GM20431 (cell line): ENCODE measurements around the gene ARFIP1.

Source experiments
- in situ Hi-C: fragments of 300-500 bp; cut with MseI, MboI; formaldehyde crosslinking; loops from one replicate; pipeline ENCODE4 v1.15.0; 2020; ENCODE audit warnings: low sequenced_read_pairs; ENCODE audit not compliant: unreplicated experiment

The ARFIP1 gene

GRCh38 chr4:152935143-152935542 is 155.4 kb downstream of the ARFIP1 start:
- in situ Hi-C loops: no loop called here

GRCh38 chr4:152935631-152936445 is 156.1 kb downstream of the ARFIP1 start, which contains the start of gene FHDC1:
TSS of gene FHDC1 (plus strand) at chr4:152936323. CDS start at chr4:152943058, 6,735 bp downstream.
- in situ Hi-C loops: no loop called here

DNA sequence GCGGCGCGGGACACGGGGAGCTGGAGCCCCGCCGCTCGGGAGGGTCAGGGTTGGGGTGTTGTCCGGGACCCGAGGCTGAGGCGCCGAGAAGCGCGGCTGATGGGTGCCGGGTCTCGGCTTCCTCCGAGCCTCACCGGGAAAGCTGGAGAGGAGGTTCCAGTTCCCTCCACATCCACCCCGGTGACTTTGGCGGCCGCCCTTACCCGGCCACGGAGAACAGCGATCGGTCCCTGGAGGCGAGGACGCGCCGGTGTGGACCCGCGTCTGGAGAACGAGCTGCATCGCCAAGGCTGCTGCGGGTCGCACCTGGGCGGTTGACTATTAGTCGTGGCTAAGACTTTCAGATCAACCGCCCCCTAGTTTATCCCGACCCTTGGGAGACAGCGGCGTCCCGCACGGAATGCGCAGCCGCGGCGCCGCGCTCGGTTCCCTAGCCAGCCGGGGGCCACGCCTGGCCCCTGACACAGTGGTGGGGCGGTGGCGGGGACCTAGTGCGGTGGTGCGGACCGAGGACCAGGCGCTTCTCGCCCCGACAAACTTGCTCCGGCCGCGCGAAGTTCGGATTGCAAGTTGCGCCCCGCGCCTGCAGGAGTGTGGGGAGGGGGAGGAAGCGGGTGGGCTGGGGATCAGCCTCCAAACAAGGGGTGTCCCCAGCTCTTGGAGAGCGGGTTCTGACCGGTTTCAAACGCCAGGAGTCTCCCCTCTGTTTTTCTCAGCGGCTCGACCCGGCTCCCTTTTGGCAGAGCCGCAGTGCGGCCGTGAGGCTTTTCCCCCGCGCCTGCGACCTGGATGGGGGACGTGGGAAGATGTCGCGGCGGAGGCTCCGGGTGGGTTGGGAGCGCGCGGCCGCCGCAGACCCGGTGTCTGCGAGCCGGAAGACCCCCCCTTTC is 156.9 kb downstream of the ARFIP1 start:
- in situ Hi-C loops: no loop called here

DNA sequence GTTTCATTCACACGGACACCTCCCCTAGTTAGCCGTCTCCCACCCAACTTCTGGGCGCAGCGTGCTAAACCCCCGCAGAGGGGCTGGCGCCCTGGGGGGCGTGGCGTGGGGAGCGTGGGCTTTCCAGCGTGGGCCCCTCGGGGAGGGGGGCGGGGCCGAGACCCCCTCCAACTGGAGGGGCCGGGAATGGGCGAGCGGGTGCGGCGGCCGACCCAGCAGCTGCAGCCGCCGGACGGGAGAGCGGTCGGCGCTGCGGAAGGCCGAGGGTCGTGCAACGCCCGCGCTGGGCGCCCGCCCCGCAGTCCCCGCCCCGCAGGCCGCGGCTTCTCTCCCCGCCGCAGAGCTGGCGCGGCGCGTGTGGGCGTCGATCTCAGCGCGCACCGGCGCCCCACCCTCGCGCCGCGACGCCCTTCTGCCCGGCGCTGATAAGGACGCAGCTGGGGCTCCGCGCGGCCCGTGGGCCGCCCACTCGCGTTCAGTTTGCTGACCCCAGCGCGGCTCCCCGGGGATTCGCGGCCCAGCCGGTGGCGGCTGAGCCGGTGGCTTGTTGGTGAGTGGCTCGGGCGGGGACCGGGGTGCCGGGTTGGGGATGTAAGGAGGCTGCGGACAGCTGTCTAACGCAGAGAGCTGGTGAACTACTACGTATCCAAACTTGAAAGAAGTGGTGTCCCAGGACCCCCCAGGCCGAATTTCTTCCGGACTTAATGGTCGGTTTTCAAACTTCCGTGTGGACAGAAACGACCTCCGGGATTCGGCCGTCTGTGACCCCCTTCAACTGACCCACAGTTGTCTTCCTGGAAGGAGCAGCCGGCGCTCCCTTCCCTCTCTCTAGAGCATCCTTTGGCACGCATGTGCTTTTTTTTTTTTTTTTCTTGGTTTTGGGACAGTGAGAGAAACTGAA is 157.8 kb downstream of the ARFIP1 start:
- in situ Hi-C loops: no loop called here

- in situ Hi-C loops: no loop called here
Measured at GRCh38 chr4:152938237-152938947, 158.6 kb downstream of the ARFIP1 start.

- in situ Hi-C loops: no loop called here
Measured at GRCh38 chr4:152939621-152940020, 159.9 kb downstream of the ARFIP1 start.

GRCh38 chr4:152940461-152940860 is 160.7 kb downstream of the ARFIP1 start:
- in situ Hi-C loops: no loop called here

- in situ Hi-C loops: no loop called here
Measured at GRCh38 chr4:152941411-152941810, 161.7 kb downstream of the ARFIP1 start.

DNA sequence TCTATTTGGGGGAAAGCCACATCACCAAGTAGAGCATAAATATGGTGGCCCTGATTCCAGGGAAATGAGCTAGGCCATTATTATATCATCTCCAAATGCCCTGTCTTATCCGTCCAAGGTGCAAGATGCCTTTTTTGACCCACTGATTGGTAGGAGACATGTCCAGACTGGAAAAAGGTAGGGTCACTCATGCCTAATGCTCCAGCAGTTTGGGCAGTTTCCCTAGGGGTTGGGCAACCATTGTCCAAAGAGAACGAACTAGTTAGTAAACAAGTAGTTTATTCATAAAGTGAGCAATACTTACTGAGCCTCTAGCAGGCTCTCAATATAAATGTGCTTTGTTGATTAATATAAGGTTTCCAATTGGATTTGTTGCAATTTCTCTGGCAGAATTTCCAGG is 162.6 kb downstream of the ARFIP1 start:
- in situ Hi-C loops: no loop called here

DNA sequence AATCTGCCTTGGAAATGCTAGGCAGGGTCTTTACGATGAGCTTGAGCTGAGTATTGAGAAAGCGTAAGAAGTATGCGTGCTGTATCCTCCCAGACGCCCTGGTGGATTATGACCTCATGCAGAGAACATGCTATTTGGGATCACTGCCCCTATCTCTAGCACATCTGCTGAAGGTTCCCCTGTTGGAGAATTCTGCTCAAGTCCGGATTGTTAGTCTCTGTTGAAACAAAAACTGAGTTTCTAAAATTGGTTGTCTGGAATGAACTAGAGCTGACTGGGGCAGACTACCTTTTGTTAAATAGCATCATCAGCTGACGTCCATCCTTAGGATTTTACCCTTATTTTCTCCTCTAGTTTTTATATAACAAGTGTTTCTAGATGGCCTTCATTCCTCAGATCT is 163.9 kb downstream of the ARFIP1 start:
- in situ Hi-C loops: no loop called here

- in situ Hi-C loops: no loop called here
Measured at GRCh38 chr4:152944666-152945320, 165.0 kb downstream of the ARFIP1 start.

GRCh38 chr4:152945639-152946038 is 165.9 kb downstream of the ARFIP1 start:
- in situ Hi-C loops: no loop called here

DNA sequence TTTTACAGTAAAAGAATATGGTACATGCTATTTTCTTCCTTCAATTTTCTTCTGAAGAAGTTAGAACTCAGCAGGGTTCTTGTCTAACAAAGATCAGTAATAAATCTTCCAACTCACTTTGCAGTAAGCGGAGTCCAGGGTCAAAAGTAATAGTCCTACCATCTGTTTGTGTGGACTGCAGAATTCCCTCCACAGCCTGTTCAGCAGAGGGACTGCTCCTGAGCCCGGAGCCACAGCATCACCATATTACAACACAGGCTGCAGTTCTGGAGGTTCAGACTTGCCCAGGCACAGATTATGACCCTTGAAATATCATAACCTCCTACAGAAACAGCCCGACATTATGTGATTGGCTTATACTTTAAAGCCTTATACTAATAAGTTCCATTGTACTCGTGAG is 166.7 kb downstream of the ARFIP1 start:
- in situ Hi-C loops: no loop called here

- in situ Hi-C loops: no loop called here
Measured at GRCh38 chr4:152947311-152947710, 167.6 kb downstream of the ARFIP1 start.

DNA sequence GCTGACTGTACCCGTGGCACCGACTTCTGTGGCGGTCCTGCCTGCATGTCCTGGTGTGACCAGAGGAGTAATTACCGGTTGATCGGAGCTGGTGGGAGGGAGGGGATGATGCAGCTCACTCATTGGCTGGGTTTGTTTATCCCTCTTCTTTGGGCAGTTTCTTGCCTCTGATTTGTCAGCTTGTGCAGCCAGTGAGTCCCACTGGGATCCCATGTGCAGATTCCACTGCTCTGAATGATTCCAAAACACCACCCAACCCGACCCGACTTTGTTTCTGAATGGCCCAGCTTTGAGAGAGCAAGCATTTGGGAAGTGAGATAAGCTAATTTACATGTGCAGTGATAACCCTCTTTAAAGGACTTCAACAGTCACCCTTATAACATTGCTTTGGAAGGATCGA is 170.2 kb downstream of the ARFIP1 start:
- in situ Hi-C loops: no loop called here

GRCh38 chr4:152950402-152951274 is 170.9 kb downstream of the ARFIP1 start:
- in situ Hi-C loops: no loop called here

DNA sequence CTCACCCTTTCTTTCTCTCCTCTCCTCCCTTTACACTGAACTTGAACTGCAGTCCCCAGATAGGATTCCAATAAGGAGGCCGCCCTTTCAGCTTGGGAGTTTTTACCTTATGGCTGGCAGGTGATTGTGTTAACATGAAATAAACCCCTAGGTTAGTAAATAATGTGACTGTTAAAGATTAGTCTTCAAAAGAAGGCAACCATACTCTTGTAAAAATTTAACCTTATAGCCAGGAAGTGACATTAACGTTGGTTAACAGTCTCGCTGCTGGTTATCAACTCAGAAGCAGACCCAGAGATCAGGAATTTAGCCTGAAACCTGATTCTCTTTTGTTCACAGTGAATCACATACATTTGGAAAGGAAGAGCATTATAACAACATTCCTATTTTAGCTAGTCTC is 171.6 kb downstream of the ARFIP1 start:
- in situ Hi-C loops: no loop called here

DNA sequence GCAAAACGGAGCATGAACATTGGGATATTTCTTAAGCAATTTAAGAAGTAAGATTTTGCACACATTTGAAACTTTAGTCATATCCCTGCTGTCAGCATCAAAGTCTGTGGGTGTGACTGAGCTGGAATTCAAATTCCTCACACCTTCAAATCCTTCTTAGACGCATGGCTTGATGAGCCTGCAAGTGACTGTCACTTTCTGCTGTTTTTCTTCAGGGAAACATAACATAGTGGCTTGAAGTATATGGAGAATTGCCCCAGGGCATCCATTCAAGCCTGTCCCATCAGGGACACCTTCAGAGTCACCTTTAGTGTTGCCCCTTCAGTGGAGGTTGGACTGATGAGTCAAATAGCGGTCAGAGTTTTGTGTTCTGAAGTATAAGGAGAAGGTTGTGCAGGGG is 173.8 kb downstream of the ARFIP1 start:
- in situ Hi-C loops: no loop called here
